ENCODE measurements around the gene GRIN2B. TPM values are rescaled to one million over a fixed set of nuclear protein-coding genes. Genes with fewer than 3 reads are reported as not detected.
A peak's percentile ranks its signal among the peaks of the same experiment; 100 is the strongest.

GRIN2B gene
- total and polyA plus RNA-seq, 2 donors (not counting 1 experiment from before 2014, with no cell fraction given) = 0.22 TPM; not detected in 1

DNA sequence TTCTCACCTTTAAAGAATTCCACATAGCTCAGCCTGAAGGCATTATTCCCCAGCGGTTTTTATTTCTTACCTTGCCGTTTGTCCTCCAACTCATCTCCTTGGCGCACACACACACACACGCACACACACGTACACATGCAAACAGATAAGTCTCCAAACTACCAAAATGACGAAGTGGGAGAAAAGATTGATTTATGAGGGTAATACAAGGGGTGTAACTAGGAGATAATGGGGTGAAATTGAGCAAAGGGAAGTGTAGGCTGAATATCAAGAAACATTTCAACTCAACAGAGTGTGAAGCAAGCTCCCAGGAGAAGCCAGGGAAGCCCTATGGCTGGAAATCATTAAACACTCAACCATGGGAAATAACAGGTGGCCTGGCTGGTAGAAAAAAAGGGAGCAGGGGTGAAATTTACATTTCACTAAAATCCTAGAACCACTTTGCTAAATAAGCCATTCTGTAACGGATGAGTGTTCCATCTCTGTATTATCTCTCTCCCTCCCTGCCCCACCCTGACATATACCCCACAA lies 41.0 kb downstream of the GRIN2B start:
- Histone ChIP-seq H3K4me3 (ENCODE audit: control extremely low read depth in 1 of 5, extremely low read depth in 1 of 5, insufficient read depth in 1 of 5, low read depth in 2 of 5, low read length in 4 of 5) (no peak overlapping the region), H3K4me2 (replicated peaks; ENCODE audit: low read depth, low read length, poor library complexity, severe bottlenecking) (no peak overlapping the region), H3K79me2 (ENCODE audit: control insufficient read depth, insufficient read depth, low read length) (no peaks in the 10 kb centered on the region), H3K4me1 (ENCODE audit: control insufficient read depth in 2 of 2, insufficient read depth in 2 of 2, low read length in 2 of 2) (peaks cover 0 to 3% of the 10 kb centered on the region in 2 donors), H4K20me1 (ENCODE audit: control insufficient read depth, insufficient read depth, low read length, poor library complexity, severe bottlenecking) (no peaks in the 10 kb centered on the region), H3K9me3 (ENCODE audit: control extremely low read depth in 1 of 3, control insufficient read depth in 2 of 3, insufficient read depth in 1 of 3, low read length in 2 of 3) (peaks cover 0 to 19% (median 5%) of the 10 kb centered on the region in 3 donors), H3K9ac (ENCODE audit: low read length) (no peak overlapping the region), H3K27ac (ENCODE audit: low read length in 2 of 2) (no peak overlapping the region), H2AFZ (ENCODE audit: insufficient read depth, low read depth, low read length, poor library complexity, severe bottlenecking) (no peak overlapping the region), H3K36me3 (replicated peaks in 1 of 2; ENCODE audit: control extremely low read depth in 1 of 2, control insufficient read depth in 1 of 2, extremely low read depth in 1 of 2, insufficient read depth in 2 of 2, low read length in 1 of 2) (no peaks in the 10 kb centered on the region), H3K27me3 (replicated peaks in 1 of 4; ENCODE audit: control extremely low read depth in 1 of 4, control insufficient read depth in 3 of 4, insufficient read depth in 4 of 4, low read length in 3 of 4) (peaks cover 0 to 13% (median 4%) of the 10 kb centered on the region in 4 experiments)
- Mint-ChIP-seq H3K27ac (no peak overlapping the region), H3K4me1 (peaks cover 4% of the 10 kb centered on the region), H3K27me3 (peaks cover 33% of the 10 kb centered on the region), H3K9me3 (ENCODE audit: insufficient read depth) (peaks cover 3% of the 10 kb centered on the region), H3K4me3 (no peak overlapping the region)
- DNase-seq = no peak
- intact Hi-C loops (cut with micrococcal nuclease) = loop anchor here (5.0 kb wide), 1 partner anchor 578 kb away; no protein-coding TSS in a partner anchor
- ChIA-PET CTCF (interaction anchor here (3.0 kb wide), 1 partner anchor 578 kb away, joined by 10 read pairs; no protein-coding TSS in a partner anchor), POLR2A (no interaction called here)
- no peak for ATAC-seq (ENCODE audit: low read depth)
- TF ChIP-seq EZH2 (IDR thresholded peaks at IDR 0.05; ENCODE audit: borderline replicate concordance, insufficient read depth, low read depth, low read length, poor library complexity, severe bottlenecking) = no peak
- TF ChIP-seq, protein P1, sequence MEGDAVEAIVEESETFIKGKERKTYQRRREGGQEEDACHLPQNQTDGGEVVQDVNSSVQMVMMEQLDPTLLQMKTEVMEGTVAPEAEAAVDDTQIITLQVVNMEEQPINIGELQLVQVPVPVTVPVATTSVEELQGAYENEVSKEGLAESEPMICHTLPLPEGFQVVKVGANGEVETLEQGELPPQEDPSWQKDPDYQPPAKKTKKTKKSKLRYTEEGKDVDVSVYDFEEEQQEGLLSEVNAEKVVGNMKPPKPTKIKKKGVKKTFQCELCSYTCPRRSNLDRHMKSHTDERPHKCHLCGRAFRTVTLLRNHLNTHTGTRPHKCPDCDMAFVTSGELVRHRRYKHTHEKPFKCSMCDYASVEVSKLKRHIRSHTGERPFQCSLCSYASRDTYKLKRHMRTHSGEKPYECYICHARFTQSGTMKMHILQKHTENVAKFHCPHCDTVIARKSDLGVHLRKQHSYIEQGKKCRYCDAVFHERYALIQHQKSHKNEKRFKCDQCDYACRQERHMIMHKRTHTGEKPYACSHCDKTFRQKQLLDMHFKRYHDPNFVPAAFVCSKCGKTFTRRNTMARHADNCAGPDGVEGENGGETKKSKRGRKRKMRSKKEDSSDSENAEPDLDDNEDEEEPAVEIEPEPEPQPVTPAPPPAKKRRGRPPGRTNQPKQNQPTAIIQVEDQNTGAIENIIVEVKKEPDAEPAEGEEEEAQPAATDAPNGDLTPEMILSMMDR (IDR thresholded peaks at IDR 0.05) = no peak
- 100% methylated on average over 1 of the region's 7 CpGs for WGBS (ENCODE audit: insufficient coverage)

DNA sequence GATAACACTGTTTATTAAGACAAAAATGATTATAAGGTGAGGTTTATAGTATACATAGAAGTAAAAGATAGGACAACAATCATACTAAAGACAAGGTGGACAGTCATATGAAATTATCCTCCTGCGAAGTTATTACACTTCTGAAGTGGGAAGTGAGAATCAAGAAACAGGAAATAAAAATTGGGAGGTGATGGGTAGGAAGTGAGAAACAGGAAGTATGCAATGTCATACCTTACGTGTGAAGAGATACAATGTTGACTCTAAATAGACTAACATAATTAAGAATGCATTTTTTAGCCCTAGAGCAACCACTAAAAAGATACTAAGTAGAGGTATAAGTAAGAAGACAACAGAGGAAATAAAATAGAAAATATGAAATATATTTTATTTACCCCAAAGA lies 43.7 kb downstream of the GRIN2B start:
- ChIA-PET CTCF (no interaction called here), POLR2A (no interaction called here)
- ATAC-seq (ENCODE audit: low read depth) (no peak), DNase-seq (peak; percentile 35)
- WGBS (ENCODE audit: insufficient coverage) = no CpG with 5 or more reads among the region's 2 CpGs
- no peak overlapping the region for H3K4me2 ChIP-seq (replicated peaks; ENCODE audit: low read depth, low read length, poor library complexity, severe bottlenecking)
- peaks cover 0 to 19% (median 5%) of the 10 kb centered on the region in 3 donors for H3K9me3 ChIP-seq (ENCODE audit: control extremely low read depth in 1 of 3, control insufficient read depth in 2 of 3, insufficient read depth in 1 of 3, low read length in 2 of 3)
- H3K36me3 ChIP-seq (replicated peaks in 1 of 2; ENCODE audit: control extremely low read depth in 1 of 2, control insufficient read depth in 1 of 2, extremely low read depth in 1 of 2, insufficient read depth in 2 of 2, low read length in 1 of 2) = no peaks in the 10 kb centered on the region
- intact Hi-C loops (cut with micrococcal nuclease) = no loop called here
- peaks cover 20% of the 10 kb centered on the region for H3K27me3 Mint-ChIP-seq
- H3K27me3 ChIP-seq (replicated peaks in 1 of 4; ENCODE audit: control extremely low read depth in 1 of 4, control insufficient read depth in 3 of 4, insufficient read depth in 4 of 4, low read length in 3 of 4) = peaks cover 0 to 4% (median 2%) of the 10 kb centered on the region in 4 experiments
- no peak overlapping the region for H3K9ac ChIP-seq (ENCODE audit: low read length)
- peaks cover 3% of the 10 kb centered on the region for H3K9me3 Mint-ChIP-seq (ENCODE audit: insufficient read depth)
- TF ChIP-seq, protein P1 (IDR thresholded peaks at IDR 0.05) = no peak
- no peak for TF ChIP-seq EZH2 (IDR thresholded peaks at IDR 0.05; ENCODE audit: borderline replicate concordance, insufficient read depth, low read depth, low read length, poor library complexity, severe bottlenecking)
- H3K27ac Mint-ChIP-seq = peak overlapping the region; percentile 47
- peaks cover 4% of the 10 kb centered on the region for H3K4me1 Mint-ChIP-seq
- H2AFZ ChIP-seq (ENCODE audit: insufficient read depth, low read depth, low read length, poor library complexity, severe bottlenecking) = no peak overlapping the region
- H4K20me1 ChIP-seq (ENCODE audit: control insufficient read depth, insufficient read depth, low read length, poor library complexity, severe bottlenecking) = no peaks in the 10 kb centered on the region
- H3K4me3 Mint-ChIP-seq = no peak overlapping the region
- H3K27ac ChIP-seq (ENCODE audit: low read length in 2 of 2) = no peak overlapping the region
- no peaks in the 10 kb centered on the region for H3K79me2 ChIP-seq (ENCODE audit: control insufficient read depth, insufficient read depth, low read length)
- H3K4me1 ChIP-seq (ENCODE audit: control insufficient read depth in 2 of 2, insufficient read depth in 2 of 2, low read length in 2 of 2) = peaks cover 0 to 3% of the 10 kb centered on the region in 2 donors
- no peak overlapping the region for H3K4me3 ChIP-seq (ENCODE audit: control extremely low read depth in 1 of 5, extremely low read depth in 1 of 5, insufficient read depth in 1 of 5, low read depth in 2 of 5, low read length in 4 of 5)
